Astrocyte (in vitro differentiated cells and primary cell): ENCODE results near the gene CPN2. TPM values are rescaled to one million over a fixed set of nuclear protein-coding genes. Genes with fewer than 3 reads are reported as not detected.

Experiments
- DNase-seq: peaks from one replicate; pipeline ENCODE4 v3.0.0-alpha.2; 2010; ENCODE audit warnings: low read depth
- FAIRE-seq: peaks from 2 replicates; lab custom pipeline; 2011; peaks lifted over from hg19 to GRCh38; lab: Jason Lieb, UNC
- H2AFZ ChIP-seq: 2 replicates; pipeline ENCODE4 v1.6.0; 2012; ENCODE audit warnings: low read depth, low read length, inconsistent platforms
- H3K27ac ChIP-seq: 2 replicates; pipeline ENCODE4 v1.5.1; 2011; ENCODE audit warnings: low read depth, low read length, inconsistent platforms
- H3K27me3 ChIP-seq: 2 replicates; pipeline ENCODE4 v1.6.0; 2011; ENCODE audit warnings: low read length, inconsistent platforms; ENCODE audit not compliant: insufficient read depth
- H3K36me3 ChIP-seq: 2 replicates; pipeline ENCODE4 v1.5.1; 2011; ENCODE audit warnings: low read length, inconsistent platforms; ENCODE audit not compliant: insufficient read depth
- H3K4me1 ChIP-seq: 2 replicates; pipeline ENCODE4 v1.5.1; 2011; ENCODE audit warnings: low read length, inconsistent platforms; ENCODE audit not compliant: insufficient read depth
- H3K4me2 ChIP-seq: 2 replicates; pipeline ENCODE4 v1.6.0; 2012; ENCODE audit warnings: low read length, inconsistent platforms
- H3K4me3 ChIP-seq: 2 replicates; pipeline ENCODE4 v1.5.1; 2011; ENCODE audit warnings: low read depth, mild to moderate bottlenecking, low read length, inconsistent platforms; ENCODE audit not compliant: insufficient read depth
- H3K79me2 ChIP-seq: 2 replicates; pipeline ENCODE4 v1.6.0; 2012; ENCODE audit warnings: mild to moderate bottlenecking, low read length, inconsistent platforms; ENCODE audit not compliant: insufficient read depth
- H3K9ac ChIP-seq: 2 replicates; pipeline ENCODE4 v1.6.0; 2012; ENCODE audit warnings: mild to moderate bottlenecking, low read length, inconsistent platforms
- H3K9me3 ChIP-seq: 2 replicates; pipeline ENCODE4 v1.5.1; 2012; ENCODE audit warnings: low read depth, mild to moderate bottlenecking, low read length, inconsistent platforms; ENCODE audit not compliant: insufficient read depth
- H4K20me1 ChIP-seq: 2 replicates; pipeline ENCODE4 v1.6.0; 2012; ENCODE audit warnings: low read length, inconsistent platforms; ENCODE audit not compliant: insufficient read depth
- H3K27ac Mint-ChIP-seq: one replicate; pipeline ENCODE4 v1.8.0; 2021; ENCODE audit warnings: mild to moderate bottlenecking, mixed read lengths; ENCODE audit not compliant: unreplicated experiment
- H3K27me3 Mint-ChIP-seq: one replicate; pipeline ENCODE4 v1.8.0; 2021; ENCODE audit warnings: low read depth, mixed read lengths; ENCODE audit not compliant: unreplicated experiment
- H3K36me3 Mint-ChIP-seq: one replicate; pipeline ENCODE4 v1.8.0; 2021; ENCODE audit warnings: low read depth, mixed read lengths; ENCODE audit not compliant: unreplicated experiment
- H3K4me1 Mint-ChIP-seq: one replicate; pipeline ENCODE4 v1.8.0; 2021; ENCODE audit warnings: low read depth, mixed read lengths; ENCODE audit not compliant: unreplicated experiment
- H3K4me3 Mint-ChIP-seq: one replicate; pipeline ENCODE4 v1.8.0; 2021; ENCODE audit warnings: mild to moderate bottlenecking, moderate library complexity, mixed read lengths; ENCODE audit not compliant: unreplicated experiment
- H3K9me3 Mint-ChIP-seq: one replicate; pipeline ENCODE4 v1.8.0; 2021; ENCODE audit warnings: mild to moderate bottlenecking, mixed read lengths; ENCODE audit not compliant: unreplicated experiment
- CTCF ChIP-seq: IDR thresholded peaks from 2 replicates; pipeline ENCODE4 v1.5.1; 2011; ENCODE audit warnings: low read depth, mild to moderate bottlenecking, inconsistent platforms, low read length, moderate library complexity; ENCODE audit not compliant: insufficient read depth
- EZH2 ChIP-seq: IDR thresholded peaks from 2 replicates; pipeline ENCODE4 v1.6.1; 2012; ENCODE audit warnings: mild to moderate bottlenecking, low read length, inconsistent platforms; ENCODE audit not compliant: insufficient read depth
- total RNA-seq: library from RNA; stranded (reverse); gene quantifications from 2 replicates; pipeline ENCODE4 v1.2.1, GENCODE V29; 2021

Gene CPN2
- total RNA-seq, 1 donor from 2014 or later, result not detected

- Histone ChIP-seq H3K4me1 (peaks cover 12% of the 10 kb centered on the region), H2AFZ (no peak overlapping the region), H3K27ac (no peak overlapping the region), H4K20me1 (no peaks in the 10 kb centered on the region), H3K4me3 (no peak overlapping the region), H3K4me2 (no peak overlapping the region), H3K9me3 (no peaks in the 10 kb centered on the region), H3K36me3 (no peaks in the 10 kb centered on the region), H3K27me3 (no peaks in the 10 kb centered on the region), H3K79me2 (no peaks in the 10 kb centered on the region), H3K9ac (no peak overlapping the region)
- TF ChIP-seq EZH2 (no peak), CTCF (no peak)
- Mint-ChIP-seq H3K4me3 (no peak overlapping the region), H3K27me3 (peaks cover 28% of the 10 kb centered on the region), H3K4me1 (peaks cover 20% of the 10 kb centered on the region), H3K27ac (no peak overlapping the region), H3K36me3 (no peaks in the 10 kb centered on the region), H3K9me3 (peaks cover 4% of the 10 kb centered on the region)
- no peak for FAIRE-seq
- no peak for DNase-seq
These were observed 57.5 kb downstream of the CPN2 start for GRCh38 chr3:194293546-194294198.

GRCh38 chr3:194292331-194292730 is 58.8 kb downstream of the CPN2 start:
- H2AFZ ChIP-seq, result no peak overlapping the region
- Mint-ChIP-seq H3K36me3 (no peaks in the 10 kb centered on the region), H3K27ac (no peak overlapping the region), H3K4me3 (no peak overlapping the region), H3K27me3 (peaks cover 26% of the 10 kb centered on the region), H3K9me3 (peaks cover 4% of the 10 kb centered on the region), H3K4me1 (peaks cover 20% of the 10 kb centered on the region)
- no peak overlapping the region for H3K4me2 ChIP-seq
- H3K9ac ChIP-seq, result no peak overlapping the region
- FAIRE-seq, result no peak
- no peak for DNase-seq
- H4K20me1 ChIP-seq, result no peaks in the 10 kb centered on the region
- TF ChIP-seq EZH2, result no peak
- TF ChIP-seq CTCF, result no peak
- no peak overlapping the region for H3K4me3 ChIP-seq
- peaks cover 5% of the 10 kb centered on the region for H3K27me3 ChIP-seq
- no peaks in the 10 kb centered on the region for H3K79me2 ChIP-seq
- no peaks in the 10 kb centered on the region for H3K9me3 ChIP-seq
- H3K36me3 ChIP-seq, result no peaks in the 10 kb centered on the region
- peaks cover 11% of the 10 kb centered on the region for H3K4me1 ChIP-seq
- no peak overlapping the region for H3K27ac ChIP-seq

Other genes starting within 250 kb of the CPN2 start
- 44.6 and 46.5 TPM in 2 replicates for gene HES1, start 215.2 kb downstream of the CPN2 start, total RNA-seq
- gene LRRC15, start 18.4 kb upstream of the CPN2 start, total RNA-seq, result 1.3 and 1.4 TPM in 2 replicates
- gene GP5, start 47.9 kb upstream of the CPN2 start, total RNA-seq, result 0.10 TPM in 1 of 2 replicates, not detected in the other
- gene ATP13A3, start 135.7 kb upstream of the CPN2 start, total RNA-seq, result 76.3 and 79.2 TPM in 2 replicates